Measurements from ENCODE around the gene GPRC5A. TPM values are rescaled to one million over a fixed set of nuclear protein-coding genes. Genes with fewer than 3 reads are reported as not detected.

GPRC5A gene
- total and polyA plus RNA-seq, 3 experiments from 2014 or later, result not detected

DNA sequence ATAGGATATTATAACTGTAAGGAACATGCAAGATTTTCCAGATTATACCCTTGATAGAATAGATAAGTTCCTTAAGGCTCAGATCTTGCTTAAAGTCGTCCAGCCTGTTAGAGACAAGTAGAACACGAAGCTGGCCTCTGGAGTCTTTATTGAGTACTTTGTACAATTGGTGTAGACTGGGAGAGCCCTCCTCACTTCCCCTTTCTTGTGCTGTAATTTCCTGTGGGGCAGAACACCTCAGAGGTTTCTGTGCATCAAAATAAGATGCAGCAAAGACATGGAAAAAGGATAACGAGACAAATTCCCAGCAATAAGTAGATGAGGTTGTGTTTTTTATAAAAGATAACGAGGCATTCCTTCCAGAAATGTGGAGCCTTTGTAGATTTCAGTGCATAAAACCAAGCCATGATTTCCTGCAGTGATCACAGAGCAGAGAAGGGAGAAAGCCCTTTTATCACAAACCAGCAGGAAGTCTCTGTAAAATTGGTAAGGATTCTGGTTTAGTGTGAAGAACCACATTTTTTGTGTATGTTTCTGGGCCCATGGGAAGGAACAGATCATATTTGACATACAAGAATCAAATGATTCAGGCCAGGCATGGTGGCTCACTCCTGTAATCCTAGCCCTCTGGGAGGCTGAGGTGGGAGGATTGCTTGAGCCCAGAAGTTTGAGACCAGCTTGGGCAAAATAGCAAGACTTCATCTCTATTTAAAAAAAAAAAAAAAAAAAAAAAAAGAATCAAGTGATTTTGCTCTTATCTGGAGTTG, 18.0 kb downstream of the GPRC5A start:
- no peaks in the 10 kb centered on the region for H3K27me3 ChIP-seq (ENCODE audit: insufficient read depth, low read length, poor library complexity, severe bottlenecking)
- H3K4me1 ChIP-seq (ENCODE audit: insufficient read depth, low read length), result peaks cover 19% of the 10 kb centered on the region
- no peaks in the 10 kb centered on the region for H3K9me3 ChIP-seq (ENCODE audit: low read length)
- no peak overlapping the region for H3K4me3 ChIP-seq (ENCODE audit: low read length)
- no peaks in the 10 kb centered on the region for H3K36me3 Mint-ChIP-seq
- ChIA-PET CTCF (no interaction called here), POLR2A (no interaction called here)
- peaks cover 8 to 19% (median 11%) of the 10 kb centered on the region in 3 donors for H3K4me1 Mint-ChIP-seq
- H3K9me3 Mint-ChIP-seq, result peaks cover 0 to 2% (median 0%) of the 10 kb centered on the region in 5 donors
- DNase-seq, result no peak
- H3K4me3 Mint-ChIP-seq, result no peak overlapping the region
- H3K27ac ChIP-seq (ENCODE audit: low read depth, low read length), result no peak overlapping the region
- no peaks in the 10 kb centered on the region for H3K36me3 ChIP-seq (ENCODE audit: insufficient read depth, low read length)
- H3K27me3 Mint-ChIP-seq, result peaks cover 14 to 19% of the 10 kb centered on the region in 2 donors
- H3K27ac Mint-ChIP-seq, result peak overlapping the region in 5 of 8 donors; percentile 1 to 84 (median 20)

DNA sequence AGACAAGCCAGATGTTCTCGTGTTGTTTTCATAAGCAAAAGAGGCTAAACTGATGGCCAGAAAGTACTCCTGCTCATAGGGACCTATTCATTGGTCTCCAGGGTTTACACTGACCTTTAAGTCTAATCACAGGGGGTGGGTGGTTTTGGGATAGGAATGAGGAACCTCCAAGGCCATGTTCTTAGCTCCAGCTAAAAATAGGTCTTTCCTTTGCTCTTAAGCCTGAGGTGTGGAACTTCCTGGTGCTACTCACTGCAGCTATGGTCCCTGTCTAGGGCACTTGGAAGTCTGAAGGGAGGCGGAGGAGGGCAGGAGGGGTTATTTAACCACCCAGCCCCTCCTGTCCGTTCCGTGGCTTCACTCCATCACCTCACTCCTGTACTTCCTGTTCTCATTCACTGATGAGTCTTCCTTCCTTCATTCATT, 18.6 kb downstream of the GPRC5A start:
- H3K4me1 ChIP-seq (ENCODE audit: insufficient read depth, low read length), result peaks cover 19% of the 10 kb centered on the region
- peaks cover 15 to 19% of the 10 kb centered on the region in 2 donors for H3K27me3 Mint-ChIP-seq
- H3K9me3 Mint-ChIP-seq, result peaks cover 0 to 2% (median 0%) of the 10 kb centered on the region in 5 donors
- H3K27me3 ChIP-seq (ENCODE audit: insufficient read depth, low read length, poor library complexity, severe bottlenecking), result no peaks in the 10 kb centered on the region
- DNase-seq, result no peak
- no peaks in the 10 kb centered on the region for H3K36me3 ChIP-seq (ENCODE audit: insufficient read depth, low read length)
- ChIA-PET CTCF (no interaction called here), POLR2A (no interaction called here)
- H3K27ac Mint-ChIP-seq, result no peak overlapping the region
- H3K4me1 Mint-ChIP-seq, result peaks cover 8 to 19% (median 11%) of the 10 kb centered on the region in 3 donors
- H3K9me3 ChIP-seq (ENCODE audit: low read length), result no peaks in the 10 kb centered on the region
- no peak overlapping the region for H3K27ac ChIP-seq (ENCODE audit: low read depth, low read length)
- H3K4me3 ChIP-seq (ENCODE audit: low read length), result no peak overlapping the region
- no peak overlapping the region for H3K4me3 Mint-ChIP-seq
- no peaks in the 10 kb centered on the region for H3K36me3 Mint-ChIP-seq

- Mint-ChIP-seq H3K36me3 (no peaks in the 10 kb centered on the region), H3K27me3 (peaks cover 14 to 16% of the 10 kb centered on the region in 2 donors), H3K4me1 (peaks cover 13 to 27% (median 21%) of the 10 kb centered on the region in 3 donors), H3K27ac (peak overlapping the region in 1 of 8 donors; percentile 77), H3K4me3 (no peak overlapping the region), H3K9me3 (peaks cover 0 to 2% (median 0%) of the 10 kb centered on the region in 5 donors)
- ChIA-PET CTCF (interaction anchor here (5.9 kb wide), 1 partner anchor 297 kb away, joined by 88 read pairs; no protein-coding TSS in a partner anchor), POLR2A (no interaction called here)
- Histone ChIP-seq H3K27ac (ENCODE audit: low read depth, low read length) (no peak overlapping the region), H3K4me3 (ENCODE audit: low read length) (no peak overlapping the region), H3K4me1 (ENCODE audit: insufficient read depth, low read length) (peaks cover 24% of the 10 kb centered on the region), H3K27me3 (ENCODE audit: insufficient read depth, low read length, poor library complexity, severe bottlenecking) (no peaks in the 10 kb centered on the region), H3K36me3 (ENCODE audit: insufficient read depth, low read length) (no peaks in the 10 kb centered on the region), H3K9me3 (ENCODE audit: low read length) (no peaks in the 10 kb centered on the region)
- no peak for DNase-seq
Observed at GRCh38 chr12:12912711-12913110, 21.3 kb downstream of the GPRC5A start.

GRCh38 chr12:12915656-12916055, 24.3 kb downstream of the GPRC5A start:
- Histone ChIP-seq H3K36me3 (ENCODE audit: insufficient read depth, low read length) (no peaks in the 10 kb centered on the region), H3K4me3 (ENCODE audit: low read length) (no peak overlapping the region), H3K4me1 (ENCODE audit: insufficient read depth, low read length) (peaks cover 5% of the 10 kb centered on the region), H3K27ac (ENCODE audit: low read depth, low read length) (no peak overlapping the region), H3K27me3 (ENCODE audit: insufficient read depth, low read length, poor library complexity, severe bottlenecking) (no peaks in the 10 kb centered on the region), H3K9me3 (ENCODE audit: low read length) (no peaks in the 10 kb centered on the region)
- DNase-seq, result no peak
- no peaks in the 10 kb centered on the region for H3K9me3 Mint-ChIP-seq
- H3K4me3 Mint-ChIP-seq, result no peak overlapping the region
- H3K36me3 Mint-ChIP-seq, result no peaks in the 10 kb centered on the region
- ChIA-PET CTCF (interaction anchor here (0.8 to 5.9 kb wide), 17 partner anchors 8 to 363 kb away, joined by 3 to 88 read pairs (median 5); partner anchors contain the start of gene GPRC5A), POLR2A (no interaction called here)
- H3K4me1 Mint-ChIP-seq, result peaks cover 5 to 9% (median 8%) of the 10 kb centered on the region in 3 donors
- H3K27me3 Mint-ChIP-seq, result peaks cover 22 to 28% of the 10 kb centered on the region in 2 donors
- H3K27ac Mint-ChIP-seq, result no peak overlapping the region

GRCh38 chr12:12916135-12916944, 25.0 kb downstream of the GPRC5A start:
- no peak overlapping the region for H3K4me3 ChIP-seq (ENCODE audit: low read length)

DNA sequence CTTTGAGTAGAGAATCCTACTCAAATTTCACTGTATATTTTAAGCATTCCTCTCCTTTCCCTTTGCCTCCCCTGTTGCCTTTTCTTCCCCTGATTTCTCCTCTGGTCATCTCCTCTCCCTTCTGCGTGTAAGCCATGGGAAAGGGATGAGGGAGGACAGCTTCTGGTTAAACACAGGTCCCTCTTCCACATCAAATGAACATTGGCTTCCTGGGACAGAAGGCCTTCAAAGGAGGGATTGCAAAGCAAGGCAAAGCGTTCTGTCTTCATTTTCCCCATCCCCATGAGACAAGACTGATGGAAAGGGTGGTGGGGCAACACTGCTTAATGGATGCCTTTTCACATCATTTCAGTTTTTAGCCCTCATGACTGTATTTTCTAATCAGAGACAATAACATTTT, 26.2 kb downstream of the GPRC5A start:
- peaks cover 18 to 24% of the 10 kb centered on the region in 2 donors for H3K27me3 Mint-ChIP-seq
- no peaks in the 10 kb centered on the region for H3K36me3 ChIP-seq (ENCODE audit: insufficient read depth, low read length)
- H3K27ac ChIP-seq (ENCODE audit: low read depth, low read length), result no peak overlapping the region
- H3K9me3 Mint-ChIP-seq, result no peaks in the 10 kb centered on the region
- H3K9me3 ChIP-seq (ENCODE audit: low read length), result no peaks in the 10 kb centered on the region
- H3K4me3 Mint-ChIP-seq, result no peak overlapping the region
- no peak overlapping the region for H3K27ac Mint-ChIP-seq
- ChIA-PET POLR2A (no interaction called here), CTCF (interaction anchor here (5.9 kb wide), 1 partner anchor 292 kb away, joined by 88 read pairs; no protein-coding TSS in a partner anchor)
- peaks cover 5 to 9% (median 8%) of the 10 kb centered on the region in 3 donors for H3K4me1 Mint-ChIP-seq
- no peaks in the 10 kb centered on the region for H3K36me3 Mint-ChIP-seq
- no peak for DNase-seq
- H3K4me1 ChIP-seq (ENCODE audit: insufficient read depth, low read length), result peaks cover 5% of the 10 kb centered on the region
- no peak overlapping the region for H3K4me3 ChIP-seq (ENCODE audit: low read length)
- H3K27me3 ChIP-seq (ENCODE audit: insufficient read depth, low read length, poor library complexity, severe bottlenecking), result no peaks in the 10 kb centered on the region

More at GRCh38 chr12:12916135-12916944, 25.0 kb downstream of the GPRC5A start:
- H3K4me1 ChIP-seq (ENCODE audit: insufficient read depth, low read length), result peaks cover 5% of the 10 kb centered on the region
- peaks cover 5 to 9% (median 8%) of the 10 kb centered on the region in 3 donors for H3K4me1 Mint-ChIP-seq
- no peak overlapping the region for H3K27ac Mint-ChIP-seq
- H3K27me3 ChIP-seq (ENCODE audit: insufficient read depth, low read length, poor library complexity, severe bottlenecking), result no peaks in the 10 kb centered on the region
- H3K36me3 ChIP-seq (ENCODE audit: insufficient read depth, low read length), result no peaks in the 10 kb centered on the region
- DNase-seq, result peak; percentile 68 to 87 (median 73)
- POLR2A ChIA-PET, result no interaction called here
- no peak overlapping the region for H3K27ac ChIP-seq (ENCODE audit: low read depth, low read length)
- H3K27me3 Mint-ChIP-seq, result peaks cover 22 to 28% of the 10 kb centered on the region in 2 donors
- H3K4me3 Mint-ChIP-seq, result no peak overlapping the region
- H3K9me3 ChIP-seq (ENCODE audit: low read length), result no peaks in the 10 kb centered on the region
- H3K36me3 Mint-ChIP-seq, result no peaks in the 10 kb centered on the region
- CTCF ChIA-PET, result interaction anchor here (0.6 to 5.9 kb wide), 22 partner anchors 9 to 1251 kb away, joined by 3 to 88 read pairs (median 4); partner anchors contain the start of gene GPRC5A
- no peaks in the 10 kb centered on the region for H3K9me3 Mint-ChIP-seq

DNA sequence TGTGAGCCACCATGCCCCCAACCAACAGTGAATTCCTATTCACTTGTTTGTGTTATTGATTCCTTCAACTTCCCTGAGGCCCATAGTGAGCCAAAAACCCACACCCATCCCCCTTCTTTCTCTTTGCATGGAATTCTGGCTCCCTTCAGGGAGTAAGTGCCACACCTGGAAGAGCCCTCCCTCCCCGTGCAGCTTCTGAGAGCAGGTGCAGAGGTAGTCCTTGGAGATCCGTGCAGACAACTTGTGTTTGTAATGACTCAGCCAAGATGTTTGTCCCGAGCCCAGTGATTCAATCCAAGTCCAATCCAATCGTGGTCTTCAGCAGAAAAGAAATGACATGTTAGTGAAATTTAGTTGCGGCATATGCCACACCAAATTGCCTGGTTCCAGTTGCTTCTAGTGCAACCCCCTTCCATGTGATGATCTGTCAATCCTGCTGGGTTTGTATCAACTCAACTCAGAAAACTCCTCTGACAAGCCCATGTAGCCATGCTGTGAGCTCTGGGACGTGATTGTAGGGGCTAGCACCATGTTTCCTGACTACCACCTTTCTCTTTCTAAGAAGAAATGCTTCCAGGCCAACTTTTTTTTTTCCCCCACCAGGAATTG, 27.5 kb downstream of the GPRC5A start:
- Mint-ChIP-seq H3K9me3 (no peaks in the 10 kb centered on the region), H3K4me3 (no peak overlapping the region), H3K4me1 (peaks cover 5 to 9% (median 8%) of the 10 kb centered on the region in 3 donors), H3K27ac (no peak overlapping the region), H3K27me3 (peaks cover 13 to 24% of the 10 kb centered on the region in 2 donors), H3K36me3 (peaks cover 0 to under 1% (median 0%) of the 10 kb centered on the region in 3 donors)
- POLR2A ChIA-PET, result interaction anchor here (0.5 kb wide), 1 partner anchor 388 kb away, joined by 3 read pairs; no protein-coding TSS in a partner anchor
- DNase-seq, result no peak
- Histone ChIP-seq H3K36me3 (ENCODE audit: insufficient read depth, low read length) (no peaks in the 10 kb centered on the region), H3K9me3 (ENCODE audit: low read length) (no peaks in the 10 kb centered on the region), H3K4me1 (ENCODE audit: insufficient read depth, low read length) (peaks cover 5% of the 10 kb centered on the region), H3K4me3 (ENCODE audit: low read length) (no peak overlapping the region), H3K27ac (ENCODE audit: low read depth, low read length) (no peak overlapping the region), H3K27me3 (ENCODE audit: insufficient read depth, low read length, poor library complexity, severe bottlenecking) (no peaks in the 10 kb centered on the region)
- CTCF ChIA-PET, result interaction anchor here (1.3 kb wide), 1 partner anchor 291 kb away, joined by 4 read pairs; no protein-coding TSS in a partner anchor

All from CD8-positive, alpha-beta memory T cell (primary cell).